Parathyroid adenoma (tissue), 2 donors: ENCODE results near the gene GPC6.

Experiments
- H2AFZ ChIP-seq: fragments of 300-600 bp; sonication (generic); one replicate; pipeline ENCODE4 v1.7.0; 2017; ENCODE audit warnings: antibody characterized with exemption, mild to moderate bottlenecking
- H3K27ac ChIP-seq: fragments of 300-600 bp; sonication (generic); one replicate; pipeline ENCODE4 v1.7.0; 2017
- H3K27me3 ChIP-seq: fragments of 300-600 bp; sonication (generic); one replicate; pipeline ENCODE4 v1.7.0; 2017; ENCODE audit warnings: low read length; ENCODE audit not compliant: control insufficient read depth, insufficient read depth
- H3K36me3 ChIP-seq: fragments of 300-600 bp; sonication (generic); one replicate; pipeline ENCODE4 v1.7.0; 2017; ENCODE audit warnings: low read length; ENCODE audit not compliant: control insufficient read depth, insufficient read depth
- H3K4me1 ChIP-seq: fragments of 300-600 bp; sonication (generic); one replicate; pipeline ENCODE4 v1.7.0; 2017; ENCODE audit warnings: control low read depth
- H3K4me2 ChIP-seq: fragments of 300-600 bp; sonication (generic); one replicate; pipeline ENCODE4 v1.7.0; 2017; ENCODE audit warnings: low read length
- H3K4me3 ChIP-seq: fragments of 300-600 bp; sonication (generic); one replicate; pipeline ENCODE4 v1.7.0; 2017; ENCODE audit warnings: low read depth, low read length
- H3K79me2 ChIP-seq: fragments of 300-600 bp; sonication (generic); one replicate; pipeline ENCODE4 v1.7.0; 2017; ENCODE audit warnings: control low read depth
- H3K9ac ChIP-seq: fragments of 300-600 bp; sonication (generic); one replicate; pipeline ENCODE4 v1.7.0; 2017; ENCODE audit warnings: mild to moderate bottlenecking
- H3K9me3 ChIP-seq: fragments of 300-600 bp; sonication (generic); one replicate; pipeline ENCODE4 v1.7.0; 2017; ENCODE audit warnings: low read length; ENCODE audit not compliant: control insufficient read depth
- CTCF ChIP-seq: fragments of 300-600 bp; sonication (generic); IDR thresholded peaks from one replicate; pipeline ENCODE4 v1.7.0; 2017; ENCODE audit warnings: antibody characterized with exemption, mild to moderate bottlenecking
- donor health status: primary hyperparathyroidism.

Gene GPC6

GRCh38 chr13:94366677-94367076 lies 1140.1 kb downstream of the GPC6 start:
- Histone ChIP-seq H2AFZ (no peak overlapping the region), H3K79me2 (no peaks in the 10 kb centered on the region), H3K4me2 (no peak overlapping the region), H3K9me3 (no peaks in the 10 kb centered on the region), H3K27me3 (no peaks in the 10 kb centered on the region), H3K9ac (no peak overlapping the region), H3K27ac (no peak overlapping the region), H3K36me3 (no peaks in the 10 kb centered on the region), H3K4me3 (no peak overlapping the region), H3K4me1 (no peaks in the 10 kb centered on the region)
- no peak for TF ChIP-seq CTCF

GRCh38 chr13:94369972-94370436 lies 1143.4 kb downstream of the GPC6 start:
- Histone ChIP-seq H3K36me3 (no peaks in the 10 kb centered on the region), H2AFZ (no peak overlapping the region), H3K9me3 (no peaks in the 10 kb centered on the region), H3K79me2 (no peaks in the 10 kb centered on the region), H3K4me3 (no peak overlapping the region), H3K27ac (no peak overlapping the region), H3K4me1 (no peaks in the 10 kb centered on the region), H3K9ac (no peak overlapping the region), H3K27me3 (no peaks in the 10 kb centered on the region), H3K4me2 (no peak overlapping the region)
- no peak for TF ChIP-seq CTCF

- Histone ChIP-seq H2AFZ (no peak overlapping the region), H3K4me2 (no peak overlapping the region), H3K4me3 (no peak overlapping the region), H3K9me3 (no peaks in the 10 kb centered on the region), H3K27ac (no peak overlapping the region), H3K36me3 (no peaks in the 10 kb centered on the region), H3K79me2 (no peaks in the 10 kb centered on the region), H3K4me1 (no peaks in the 10 kb centered on the region), H3K27me3 (no peaks in the 10 kb centered on the region), H3K9ac (no peak overlapping the region)
- TF ChIP-seq CTCF: no peak
These were observed 1145.2 kb downstream of the GPC6 start for GRCh38 chr13:94371855-94372254.

- Histone ChIP-seq H3K9me3 (no peaks in the 10 kb centered on the region), H3K27me3 (no peaks in the 10 kb centered on the region), H3K9ac (no peak overlapping the region), H2AFZ (no peak overlapping the region), H3K4me1 (no peaks in the 10 kb centered on the region), H3K27ac (no peak overlapping the region), H3K79me2 (no peaks in the 10 kb centered on the region), H3K4me2 (no peak overlapping the region), H3K36me3 (no peaks in the 10 kb centered on the region), H3K4me3 (no peak overlapping the region)
- TF ChIP-seq CTCF: no peak
These were observed 1155.9 kb downstream of the GPC6 start for GRCh38 chr13:94382517-94382916.

GRCh38 chr13:94382960-94383359 lies 1156.4 kb downstream of the GPC6 start:
- no peak overlapping the region for H3K4me3 ChIP-seq

More at GRCh38 chr13:94382960-94383359, 1156.4 kb downstream of the GPC6 start:
- H3K36me3 ChIP-seq: no peaks in the 10 kb centered on the region
- no peaks in the 10 kb centered on the region for H3K79me2 ChIP-seq
- H3K4me2 ChIP-seq: no peak overlapping the region
- TF ChIP-seq CTCF: no peak
- H2AFZ ChIP-seq: no peak overlapping the region
- no peaks in the 10 kb centered on the region for H3K27me3 ChIP-seq
- no peaks in the 10 kb centered on the region for H3K4me1 ChIP-seq
- no peaks in the 10 kb centered on the region for H3K9me3 ChIP-seq
- H3K27ac ChIP-seq: no peak overlapping the region
- no peak overlapping the region for H3K9ac ChIP-seq
